ENCODE results near the gene TTC16. TPM values are rescaled to one million over a fixed set of nuclear protein-coding genes. Genes with fewer than 3 reads are reported as not detected.
A peak's percentile ranks its signal among the peaks of the same experiment; 100 is the strongest.

The TTC16 gene
- not detected in 2 replicates for total RNA-seq (2014; rRNA removed; shearing (Covaris generic))

- peak; percentile 96 for DNase-seq (ENCODE audit: low read depth)
Measured at GRCh38 chr9:127715470-127716337, at the start of gene TTC16, which contains the start of gene PTRH1. TTC16 (plus strand) TSS chr9:127716079; CDS start chr9:127716146, 67 bp downstream. PTRH1 (minus strand) TSS chr9:127715663; CDS start chr9:127715639, 24 bp downstream.

- DNase-seq (ENCODE audit: low read depth): no peak
Measured at GRCh38 chr9:127667127-127667844, 48.6 kb upstream of the TTC16 start.

- DNase-seq (ENCODE audit: low read depth): no peak
Measured at GRCh38 chr9:127667906-127668305, 48.0 kb upstream of the TTC16 start.

- no peak for DNase-seq (ENCODE audit: low read depth)
Measured at GRCh38 chr9:127673234-127673633, 42.6 kb upstream of the TTC16 start.

GRCh38 chr9:127676638-127677037 lies 39.2 kb upstream of the TTC16 start:
- DNase-seq (ENCODE audit: low read depth): no peak

GRCh38 chr9:127679506-127679905 lies 36.4 kb upstream of the TTC16 start:
- DNase-seq (ENCODE audit: low read depth): no peak

GRCh38 chr9:127680226-127680625 lies 35.7 kb upstream of the TTC16 start:
- DNase-seq (ENCODE audit: low read depth): no peak

- no peak for DNase-seq (ENCODE audit: low read depth)
Measured at GRCh38 chr9:127680846-127681245, 35.0 kb upstream of the TTC16 start.

GRCh38 chr9:127682351-127683136 lies 33.3 kb upstream of the TTC16 start:
- DNase-seq (ENCODE audit: low read depth): peak; percentile 56

GRCh38 chr9:127683723-127684122 lies 32.2 kb upstream of the TTC16 start:
- peak; percentile 87 for DNase-seq (ENCODE audit: low read depth)

GRCh38 chr9:127684576-127684975 lies 31.3 kb upstream of the TTC16 start:
- peak; percentile 88 for DNase-seq (ENCODE audit: low read depth)

GRCh38 chr9:127686461-127687393 lies 29.2 kb upstream of the TTC16 start:
- DNase-seq (ENCODE audit: low read depth): peak; percentile 50

- no peak for DNase-seq (ENCODE audit: low read depth)
Measured at GRCh38 chr9:127689329-127690000, 26.4 kb upstream of the TTC16 start.

- DNase-seq (ENCODE audit: low read depth): no peak
Measured at GRCh38 chr9:127690735-127691134, 25.1 kb upstream of the TTC16 start.

- no peak for DNase-seq (ENCODE audit: low read depth)
Measured at GRCh38 chr9:127692071-127692470, 23.8 kb upstream of the TTC16 start.

- no peak for DNase-seq (ENCODE audit: low read depth)
Measured at GRCh38 chr9:127693143-127693542, 22.7 kb upstream of the TTC16 start.

GRCh38 chr9:127693697-127694096 lies 22.2 kb upstream of the TTC16 start:
- no peak for DNase-seq (ENCODE audit: low read depth)

- DNase-seq (ENCODE audit: low read depth): no peak
Measured at GRCh38 chr9:127694890-127695720, 20.8 kb upstream of the TTC16 start.

- no peak for DNase-seq (ENCODE audit: low read depth)
Measured at GRCh38 chr9:127697575-127697974, 18.3 kb upstream of the TTC16 start.

Measured in M059J (cell line).